Skeletal muscle tissue (tissue), 1 donor: ENCODE measurements around the gene MPO. TPM values are rescaled to one million over a fixed set of nuclear protein-coding genes. Genes with fewer than 3 reads are reported as not detected.

Source experiments
- total RNA-seq: library from RNA; depleted of rRNA; stranded (reverse); fragments of >200 nt; gene quantifications from one replicate; pipeline ENCODE4 v1.2.3, GENCODE V29; 2014

Gene MPO
- total RNA-seq, 1 donor from 2014 or later, result 14.1 TPM

Other genes with a start within 250 kb of the MPO start
- gene DYNLL2, start 197.5 kb downstream of the MPO start, total RNA-seq, result 18.3 TPM
- not detected for gene OR4D1, start 132.6 kb downstream of the MPO start, total RNA-seq
- not detected for gene OR4D2, start 114.0 kb downstream of the MPO start, total RNA-seq
- 0.52 TPM for gene EPX, start 88.2 kb downstream of the MPO start, total RNA-seq
- 10.4 TPM for gene MKS1, start 61.7 kb downstream of the MPO start, total RNA-seq
- not detected for gene LPO, start 42.4 kb downstream of the MPO start, total RNA-seq
- 1.0 TPM for gene TSPOAP1, start 47.9 kb upstream of the MPO start, total RNA-seq
- gene SUPT4H1, start 71.3 kb upstream of the MPO start, total RNA-seq, result 62.6 TPM
- not detected for gene RNF43, start 136.6 kb upstream of the MPO start, total RNA-seq
- gene HSF5, start 207.5 kb upstream of the MPO start, total RNA-seq, result under 0.01 TPM
- 23.0 TPM for gene MTMR4, start 233.7 kb upstream of the MPO start, total RNA-seq